GM21360 (cell line): ENCODE results near the gene EGFLAM.

Experiments used
- ATAC-seq: cut with Tn5 transposase; IDR thresholded peaks from one replicate; pipeline ENCODE4 v1.9.1; 2021; ENCODE audit warnings: mild to moderate bottlenecking, moderate library complexity; ENCODE audit not compliant: unreplicated experiment

The EGFLAM gene

GRCh38 chr5:38467353-38468040 lies 209.1 kb downstream of the EGFLAM start:
- ATAC-seq = no peak

GRCh38 chr5:38468202-38468673 lies 209.9 kb downstream of the EGFLAM start:
- ATAC-seq = no peak

- no peak for ATAC-seq
These were observed 210.8 kb downstream of the EGFLAM start for GRCh38 chr5:38468978-38469706.

- no peak for ATAC-seq
These were observed 211.4 kb downstream of the EGFLAM start for GRCh38 chr5:38469707-38470267.

- no peak for ATAC-seq
These were observed 213.3 kb downstream of the EGFLAM start for GRCh38 chr5:38471709-38472108.

- ATAC-seq = no peak
These were observed 214.2 kb downstream of the EGFLAM start for GRCh38 chr5:38472541-38472940.

- ATAC-seq = no peak
These were observed 214.6 kb downstream of the EGFLAM start for GRCh38 chr5:38473008-38473407.

GRCh38 chr5:38478166-38478565 lies 219.8 kb downstream of the EGFLAM start:
- no peak for ATAC-seq

- no peak for ATAC-seq
These were observed 220.5 kb downstream of the EGFLAM start for GRCh38 chr5:38478878-38479277.

- ATAC-seq = no peak
These were observed 221.1 kb downstream of the EGFLAM start for GRCh38 chr5:38479315-38479904.

- ATAC-seq = no peak
These were observed 225.5 kb downstream of the EGFLAM start for GRCh38 chr5:38483805-38484398.

GRCh38 chr5:38494175-38494574 lies 235.8 kb downstream of the EGFLAM start:
- no peak for ATAC-seq

- no peak for ATAC-seq
These were observed 236.4 kb downstream of the EGFLAM start for GRCh38 chr5:38494763-38495162.

- ATAC-seq = no peak
These were observed 239.6 kb downstream of the EGFLAM start for GRCh38 chr5:38497946-38498345.

GRCh38 chr5:38500573-38501260 lies 242.4 kb downstream of the EGFLAM start:
- no peak for ATAC-seq

- ATAC-seq = no peak
These were observed 247.9 kb downstream of the EGFLAM start for GRCh38 chr5:38506302-38506701.

GRCh38 chr5:38509185-38509584 lies 250.8 kb downstream of the EGFLAM start:
- ATAC-seq = no peak
